ENCODE results near the gene CCL19. TPM values are rescaled to one million over a fixed set of nuclear protein-coding genes. Genes with fewer than 3 reads are reported as not detected.

The CCL19 gene
- total RNA-seq, 1 experiment from 2014 or later = not detected

- TF ChIP-seq, protein P1, sequence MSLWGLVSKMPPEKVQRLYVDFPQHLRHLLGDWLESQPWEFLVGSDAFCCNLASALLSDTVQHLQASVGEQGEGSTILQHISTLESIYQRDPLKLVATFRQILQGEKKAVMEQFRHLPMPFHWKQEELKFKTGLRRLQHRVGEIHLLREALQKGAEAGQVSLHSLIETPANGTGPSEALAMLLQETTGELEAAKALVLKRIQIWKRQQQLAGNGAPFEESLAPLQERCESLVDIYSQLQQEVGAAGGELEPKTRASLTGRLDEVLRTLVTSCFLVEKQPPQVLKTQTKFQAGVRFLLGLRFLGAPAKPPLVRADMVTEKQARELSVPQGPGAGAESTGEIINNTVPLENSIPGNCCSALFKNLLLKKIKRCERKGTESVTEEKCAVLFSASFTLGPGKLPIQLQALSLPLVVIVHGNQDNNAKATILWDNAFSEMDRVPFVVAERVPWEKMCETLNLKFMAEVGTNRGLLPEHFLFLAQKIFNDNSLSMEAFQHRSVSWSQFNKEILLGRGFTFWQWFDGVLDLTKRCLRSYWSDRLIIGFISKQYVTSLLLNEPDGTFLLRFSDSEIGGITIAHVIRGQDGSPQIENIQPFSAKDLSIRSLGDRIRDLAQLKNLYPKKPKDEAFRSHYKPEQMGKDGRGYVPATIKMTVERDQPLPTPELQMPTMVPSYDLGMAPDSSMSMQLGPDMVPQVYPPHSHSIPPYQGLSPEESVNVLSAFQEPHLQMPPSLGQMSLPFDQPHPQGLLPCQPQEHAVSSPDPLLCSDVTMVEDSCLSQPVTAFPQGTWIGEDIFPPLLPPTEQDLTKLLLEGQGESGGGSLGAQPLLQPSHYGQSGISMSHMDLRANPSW (CRISPR knock-in tag; conservative IDR thresholded peaks at IDR 0.05; ENCODE audit: low read depth) = no peak
- TF ChIP-seq ZNF263 (CRISPR knock-in tag; IDR thresholded peaks at IDR 0.05; ENCODE audit: low read depth) (no peak), MAX (CRISPR knock-in tag; IDR thresholded peaks at IDR 0.05) (0 out of 2 replicates have a peak, but pooled peaks have one; percentile 37), NR2C2 (CRISPR knock-in tag; IDR thresholded peaks at IDR 0.05) (no peak), FOXP1 (CRISPR knock-in tag; IDR thresholded peaks at IDR 0.05; ENCODE audit: borderline replicate concordance) (no peak), TP53 (CRISPR knock-in tag; IDR thresholded peaks at IDR 0.05) (peak; percentile 23; the same call in 1 of the 2 replicates), ZNF532 (CRISPR knock-in tag; IDR thresholded peaks at IDR 0.05; ENCODE audit: borderline replicate concordance) (no peak), ZNF425 (CRISPR knock-in tag; conservative IDR thresholded peaks at IDR 0.05) (no peak), FOXP4 (CRISPR knock-in tag; IDR thresholded peaks at IDR 0.05) (0 out of 2 replicates have a peak, but pooled peaks have one; percentile 4), ZNF396 (CRISPR knock-in tag; IDR thresholded peaks at IDR 0.05; ENCODE audit: borderline replicate concordance) (no peak)
Measured at GRCh38 chr9:34665067-34665380, 26.1 kb downstream of the CCL19 start (continued).

GRCh38 chr9:34664281-34665066 lies 26.6 kb downstream of the CCL19 start:
- Mint-ChIP-seq H3K27ac (peak overlapping the region; percentile 74), H3K4me3 (peak overlapping the region; percentile 94), H3K9me3 (peaks cover 11% of the 10 kb centered on the region), H3K36me3 (peaks cover 15% of the 10 kb centered on the region), H3K4me1 (peaks cover 9% of the 10 kb centered on the region), H3K27me3 (ENCODE audit: low read depth) (peaks cover 10% of the 10 kb centered on the region)
- ATAC-seq (peak; percentile 77), DNase-seq (ENCODE audit: low spot score) (peak; percentile 94)
- POLR2A ChIA-PET = interaction anchor here (1.0 to 1.9 kb wide), 4 partner anchors 10 to 27 kb away, joined by 3 to 11 read pairs (median 6); partner anchors contain the start of genes GALT and SIGMAR1
- CTCF ChIA-PET = interaction anchor here (0.6 to 4.0 kb wide), 21 partner anchors 9 to 330 kb away, joined by 3 to 65 read pairs (median 6); partner anchors contain the start of genes ARID3C, DCTN3, GALT and IL11RA
- TF ChIP-seq MAX (CRISPR knock-in tag; IDR thresholded peaks at IDR 0.05) = peak; percentile 25; the same call in 1 of the 2 replicates
- TF ChIP-seq, protein P2, sequence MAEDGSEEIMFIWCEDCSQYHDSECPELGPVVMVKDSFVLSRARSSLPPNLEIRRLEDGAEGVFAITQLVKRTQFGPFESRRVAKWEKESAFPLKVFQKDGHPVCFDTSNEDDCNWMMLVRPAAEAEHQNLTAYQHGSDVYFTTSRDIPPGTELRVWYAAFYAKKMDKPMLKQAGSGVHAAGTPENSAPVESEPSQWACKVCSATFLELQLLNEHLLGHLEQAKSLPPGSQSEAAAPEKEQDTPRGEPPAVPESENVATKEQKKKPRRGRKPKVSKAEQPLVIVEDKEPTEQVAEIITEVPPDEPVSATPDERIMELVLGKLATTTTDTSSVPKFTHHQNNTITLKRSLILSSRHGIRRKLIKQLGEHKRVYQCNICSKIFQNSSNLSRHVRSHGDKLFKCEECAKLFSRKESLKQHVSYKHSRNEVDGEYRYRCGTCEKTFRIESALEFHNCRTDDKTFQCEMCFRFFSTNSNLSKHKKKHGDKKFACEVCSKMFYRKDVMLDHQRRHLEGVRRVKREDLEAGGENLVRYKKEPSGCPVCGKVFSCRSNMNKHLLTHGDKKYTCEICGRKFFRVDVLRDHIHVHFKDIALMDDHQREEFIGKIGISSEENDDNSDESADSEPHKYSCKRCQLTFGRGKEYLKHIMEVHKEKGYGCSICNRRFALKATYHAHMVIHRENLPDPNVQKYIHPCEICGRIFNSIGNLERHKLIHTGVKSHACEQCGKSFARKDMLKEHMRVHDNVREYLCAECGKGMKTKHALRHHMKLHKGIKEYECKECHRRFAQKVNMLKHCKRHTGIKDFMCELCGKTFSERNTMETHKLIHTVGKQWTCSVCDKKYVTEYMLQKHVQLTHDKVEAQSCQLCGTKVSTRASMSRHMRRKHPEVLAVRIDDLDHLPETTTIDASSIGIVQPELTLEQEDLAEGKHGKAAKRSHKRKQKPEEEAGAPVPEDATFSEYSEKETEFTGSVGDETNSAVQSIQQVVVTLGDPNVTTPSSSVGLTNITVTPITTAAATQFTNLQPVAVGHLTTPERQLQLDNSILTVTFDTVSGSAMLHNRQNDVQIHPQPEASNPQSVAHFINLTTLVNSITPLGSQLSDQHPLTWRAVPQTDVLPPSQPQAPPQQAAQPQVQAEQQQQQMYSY (CRISPR knock-in tag; IDR thresholded peaks at IDR 0.05) = no peak
- peak; percentile 54 for TF ChIP-seq CTCF (IDR thresholded peaks at IDR 0.05)

Measured in WTC11 (cell line).